SHP77 treated with DMSO at 0.1 percent for 48 hours (cell line): Measurements from ENCODE around the gene ANKRD11.
"Not testable (repeated sequence)": the region's sequence is repeated elsewhere in the genome, so short reads cannot be mapped to it uniquely, and the experiment has no call there.

ENCODE experiments used
- DNase-seq: peaks from one replicate; lab custom pipeline; 2025; lab: John Stamatoyannopoulos, UW

Gene ANKRD11

DNA sequence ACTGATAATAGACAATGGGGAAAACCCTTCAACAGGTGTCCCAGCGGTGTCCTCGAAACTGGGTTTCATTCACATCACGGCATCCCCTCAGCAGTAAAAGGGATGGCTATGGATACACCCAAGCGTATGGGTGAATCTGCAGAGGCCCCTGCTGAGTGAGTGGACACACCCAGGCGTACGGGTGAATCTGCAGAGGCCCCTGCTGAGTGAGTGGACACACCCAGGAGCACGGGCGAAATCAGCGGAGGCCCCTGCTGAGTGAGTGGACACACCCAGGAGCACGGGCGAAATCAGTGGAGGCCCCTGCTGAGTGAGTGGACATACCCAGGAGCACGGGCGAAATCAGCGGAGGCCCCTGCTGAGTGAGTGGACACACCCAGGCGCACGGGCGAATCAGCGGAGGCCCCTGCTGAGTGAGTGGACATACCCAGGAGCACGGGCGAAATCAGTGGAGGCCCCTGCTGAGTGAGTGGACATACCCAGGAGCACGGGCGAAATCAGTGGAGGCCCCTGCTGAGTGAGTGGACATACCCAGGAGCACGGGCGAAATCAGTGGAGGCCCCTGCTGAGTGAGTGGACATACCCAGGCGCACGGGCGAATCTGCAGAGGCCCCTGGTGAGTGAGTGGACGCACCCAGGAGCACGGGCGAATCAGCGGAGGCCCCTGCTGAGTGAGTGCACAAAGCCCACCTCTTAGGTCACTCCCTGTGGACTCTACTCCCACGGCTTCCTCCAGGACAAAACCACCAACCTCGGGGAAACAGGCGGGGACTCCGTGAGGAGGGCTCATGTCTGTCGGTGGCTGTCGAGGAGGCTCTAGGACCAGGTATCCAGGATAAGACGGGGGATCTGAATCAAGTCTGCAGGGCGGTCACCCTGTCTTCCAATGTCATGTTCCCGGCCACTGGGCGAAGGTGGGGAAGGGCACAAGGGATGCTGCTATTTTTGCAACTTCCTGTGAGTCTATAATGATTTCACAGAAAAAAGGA is 161.7 kb downstream of the ANKRD11 start:
- DNase-seq, result not testable (repeated sequence)

GRCh38 chr16:89326721-89327120 is 163.6 kb downstream of the ANKRD11 start:
- DNase-seq, result no peak

DNA sequence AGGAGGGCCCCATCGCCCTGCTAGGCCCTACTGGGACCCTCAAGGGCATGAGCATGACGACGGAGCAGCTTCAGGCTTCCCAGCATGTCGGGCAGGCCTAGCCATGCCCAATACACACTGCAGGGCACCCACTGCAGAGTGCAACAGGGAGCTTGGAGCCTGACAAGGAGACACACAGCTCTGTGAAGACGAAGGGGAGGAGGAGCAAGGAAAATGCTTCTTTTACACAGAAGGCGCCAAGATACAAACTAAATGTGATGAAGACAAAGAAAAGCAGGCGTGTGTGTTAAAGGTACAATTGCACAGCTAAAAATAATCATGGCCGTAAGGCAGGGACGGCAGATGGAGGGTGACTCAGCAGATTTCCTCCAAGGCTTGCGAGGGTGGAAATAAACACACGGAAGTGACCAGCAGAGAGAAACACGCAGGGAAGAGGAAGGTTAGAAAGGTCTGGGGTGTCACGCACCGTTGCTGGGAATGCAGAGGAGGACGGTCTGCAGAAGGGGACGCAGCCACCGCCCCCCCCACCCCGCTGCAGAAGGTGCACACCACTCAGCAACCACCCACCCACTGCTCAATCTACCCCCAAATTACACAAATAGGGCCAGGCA is 164.4 kb downstream of the ANKRD11 start:
- peak; percentile 53 for DNase-seq

- no peak for DNase-seq
Measured at GRCh38 chr16:89324056-89325010, 166.0 kb downstream of the ANKRD11 start.

DNA sequence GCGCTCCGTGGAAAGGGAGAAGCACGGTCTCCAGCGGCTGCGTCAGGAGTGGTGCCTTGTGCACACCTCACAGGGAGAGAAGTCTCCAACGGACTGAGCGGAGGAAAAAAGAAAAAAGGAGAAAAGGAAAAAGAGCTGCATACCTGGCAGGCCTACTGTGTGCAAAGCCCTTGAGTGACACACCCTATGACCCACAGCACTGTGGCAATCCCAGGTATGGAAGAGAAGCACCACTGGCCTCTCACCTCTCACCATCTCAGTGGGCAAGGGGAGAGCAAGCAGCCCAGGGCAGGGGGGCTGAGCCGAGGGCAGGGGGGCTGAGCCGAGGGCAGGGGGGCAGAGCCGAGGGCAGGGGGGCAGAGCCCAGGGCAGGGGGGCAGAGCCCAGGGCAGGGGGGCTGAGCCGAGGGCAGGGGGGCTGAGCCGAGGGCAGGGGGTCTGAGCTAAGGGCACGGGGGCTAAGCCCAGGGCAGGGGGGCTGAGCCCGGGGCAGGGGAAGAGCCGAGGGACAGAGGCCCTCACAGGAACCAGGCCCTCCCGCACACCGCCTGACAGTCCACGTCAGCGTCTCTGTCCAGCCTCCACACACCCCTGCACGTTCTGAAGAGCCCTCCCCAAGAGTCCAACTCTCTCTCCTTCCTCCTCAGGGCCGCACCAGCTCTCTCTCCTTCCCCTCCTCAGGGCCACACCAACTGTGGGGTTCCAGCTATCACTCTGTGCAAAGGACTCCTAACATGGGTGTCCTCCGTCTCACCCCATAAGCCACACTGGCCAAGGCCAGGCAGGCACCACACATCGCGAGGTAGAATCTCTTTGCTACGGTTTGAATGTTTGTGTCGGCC is 167.0 kb downstream of the ANKRD11 start:
- DNase-seq, result no peak

DNA sequence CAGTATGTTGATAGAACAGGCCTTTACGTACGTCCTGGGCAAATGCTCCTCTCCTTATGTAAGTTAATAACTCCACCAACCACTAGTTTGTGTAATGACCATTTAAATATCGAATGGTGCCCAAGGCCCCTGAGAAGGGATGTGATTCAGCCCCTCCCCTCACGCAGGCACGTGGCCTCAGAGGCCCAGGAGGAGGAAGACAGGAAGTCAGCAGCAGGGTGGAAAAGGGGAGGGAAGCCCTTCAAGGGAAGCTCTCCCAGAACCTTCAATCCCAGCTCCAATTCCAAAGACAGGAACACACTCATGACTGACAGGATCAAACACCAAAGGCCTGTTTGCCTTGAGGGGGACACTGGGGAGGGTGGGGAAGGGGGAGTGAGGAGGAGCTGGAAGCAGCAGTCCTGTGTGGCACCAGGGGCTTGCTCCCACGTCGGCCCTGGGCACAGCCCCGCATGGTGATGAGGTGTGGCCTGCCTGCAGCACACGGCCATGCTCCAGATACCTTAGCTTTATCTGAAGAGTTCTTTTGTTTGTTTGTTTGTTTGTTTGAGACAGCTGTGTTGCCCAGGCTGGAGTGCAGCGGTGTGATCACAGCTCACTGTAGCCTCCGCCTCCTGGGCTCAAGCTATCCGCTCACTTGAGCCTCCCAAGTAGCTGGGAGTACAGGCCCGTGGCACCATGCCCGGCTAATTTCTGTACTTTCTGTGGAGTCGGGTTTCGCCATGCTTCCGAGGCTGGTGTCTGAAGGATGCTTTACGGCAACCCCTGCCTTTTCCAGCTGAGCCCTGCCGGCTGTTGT is 167.8 kb downstream of the ANKRD11 start:
- DNase-seq, result peak; percentile 67

DNA sequence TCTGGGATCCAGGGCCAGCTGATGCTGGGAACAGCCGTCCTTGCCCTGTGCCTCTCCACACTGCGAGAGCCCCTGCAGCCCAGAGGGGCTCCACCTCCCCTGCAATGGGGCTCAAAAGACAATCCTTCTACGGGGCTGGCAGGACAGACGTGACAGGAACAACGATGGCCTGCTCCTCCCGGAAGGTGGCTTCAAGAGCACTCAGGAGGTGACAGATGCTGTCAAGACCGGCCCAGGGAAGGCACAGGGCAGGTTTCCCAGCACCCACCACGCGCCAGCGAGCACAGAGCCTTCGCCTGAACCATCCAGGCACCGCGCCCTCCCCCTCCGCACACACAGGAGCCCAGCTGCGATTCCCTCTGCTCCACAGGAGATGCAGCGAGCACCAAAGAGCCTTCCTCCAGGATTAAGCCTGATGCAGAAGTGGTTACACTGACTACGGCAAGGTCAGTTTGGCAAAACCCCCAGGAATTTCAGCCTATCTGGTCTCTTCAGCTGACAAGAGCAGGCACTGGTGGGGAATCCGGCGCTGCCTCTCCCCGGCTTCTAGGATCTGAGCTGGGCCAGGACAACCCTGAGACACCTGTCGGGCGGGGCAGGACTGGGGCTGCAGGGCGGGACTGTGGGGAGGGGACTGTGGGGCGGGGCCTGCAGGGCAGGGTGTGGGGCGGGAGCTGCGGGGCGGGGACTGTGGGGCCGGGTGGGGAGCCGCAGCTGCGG is 169.4 kb downstream of the ANKRD11 start:
- DNase-seq, result peak; percentile 73

DNA sequence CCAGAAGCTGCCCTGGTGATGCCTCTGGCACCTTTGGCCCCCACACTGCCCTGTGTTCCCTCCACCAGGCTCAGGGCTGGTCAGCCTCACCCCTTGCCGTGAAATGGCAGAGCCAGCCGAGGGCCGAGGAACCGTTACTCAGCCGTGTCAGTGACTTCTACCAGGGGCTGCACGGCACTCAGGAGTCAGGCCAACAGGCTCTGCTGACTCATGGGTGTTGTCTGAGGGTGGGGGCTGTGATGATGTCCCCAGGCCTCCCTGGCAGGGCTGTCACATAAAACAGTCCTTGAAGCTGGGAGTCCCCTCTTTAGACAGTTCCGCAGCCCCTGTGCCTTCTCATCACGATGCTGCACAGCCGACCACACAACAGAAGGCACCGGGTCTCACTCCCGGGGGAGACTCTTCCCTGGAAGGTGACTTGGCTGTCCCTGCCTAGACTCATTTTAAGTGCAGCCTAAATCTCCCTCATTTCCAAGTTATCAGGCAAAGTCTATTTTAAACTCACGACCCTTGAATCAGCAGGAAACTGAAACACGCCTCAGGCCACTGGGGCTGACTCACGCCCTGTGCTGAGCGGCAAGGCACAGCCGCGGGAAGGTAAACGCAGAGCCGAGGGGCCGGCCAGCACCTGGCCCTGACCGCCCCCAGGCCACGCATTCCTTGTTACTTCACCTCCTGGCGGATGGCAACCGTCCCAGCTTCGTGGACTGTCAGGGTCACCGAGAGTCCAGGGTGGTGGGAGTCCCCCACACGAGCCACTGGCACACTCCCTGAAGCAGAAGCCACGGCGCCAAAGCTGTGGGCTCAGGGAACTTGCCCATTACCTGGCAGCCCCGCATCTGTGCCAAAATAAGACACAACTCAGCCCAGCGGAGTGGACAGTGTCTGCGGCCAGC is 170.2 kb downstream of the ANKRD11 start:
- no peak for DNase-seq

- DNase-seq, result no peak
Measured at GRCh38 chr16:89319631-89319885, 170.8 kb downstream of the ANKRD11 start.

GRCh38 chr16:89318871-89319630 is 171.3 kb downstream of the ANKRD11 start:
- no peak for DNase-seq

DNA sequence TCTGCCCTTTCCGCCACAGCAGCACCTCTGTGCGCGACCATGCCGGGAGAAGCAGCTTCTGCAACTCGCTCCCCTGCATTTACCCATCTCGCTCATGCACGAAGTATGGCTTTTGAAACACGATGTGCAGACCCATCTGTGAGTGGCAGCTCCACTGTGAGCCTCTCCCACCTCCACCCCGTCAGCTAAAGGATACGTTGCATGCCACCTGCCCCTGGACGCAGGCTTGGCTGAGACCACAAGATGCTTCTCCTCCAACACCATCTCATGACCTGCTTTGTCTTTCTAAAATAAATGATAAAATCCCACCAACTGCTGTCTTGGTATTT is 172.0 kb downstream of the ANKRD11 start:
- DNase-seq, result no peak

GRCh38 chr16:89317729-89318429 is 172.5 kb downstream of the ANKRD11 start:
- DNase-seq, result no peak

DNA sequence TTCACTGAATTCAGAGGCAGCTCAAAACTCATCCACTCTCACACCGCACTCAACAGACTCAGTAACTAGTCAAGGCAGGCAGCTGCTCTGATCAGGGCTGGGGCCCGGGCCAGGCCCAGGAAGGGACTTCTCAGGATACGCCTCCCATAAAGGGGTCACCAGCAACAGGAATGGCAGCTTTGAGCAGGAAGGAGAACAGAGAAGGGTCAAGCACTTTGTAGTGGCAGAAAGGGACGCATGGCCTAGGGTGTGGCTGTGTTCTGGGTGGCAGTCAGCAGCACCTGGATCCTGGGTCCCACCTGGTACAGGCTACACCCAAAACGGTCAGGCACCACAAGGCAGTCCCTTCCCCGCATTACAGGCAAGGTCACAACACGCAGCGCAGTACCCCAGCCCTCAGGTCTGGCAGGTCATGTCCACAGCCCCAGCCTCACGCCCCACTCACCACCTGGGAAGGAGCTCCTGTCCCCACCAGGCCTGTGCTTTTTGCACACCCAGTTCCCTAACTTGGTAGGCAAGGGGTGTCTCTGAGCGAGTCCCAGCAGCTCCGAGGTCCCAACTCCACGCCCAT is 173.2 kb downstream of the ANKRD11 start:
- no peak for DNase-seq

- no peak for DNase-seq
Measured at GRCh38 chr16:89316701-89317100, 173.7 kb downstream of the ANKRD11 start.

DNA sequence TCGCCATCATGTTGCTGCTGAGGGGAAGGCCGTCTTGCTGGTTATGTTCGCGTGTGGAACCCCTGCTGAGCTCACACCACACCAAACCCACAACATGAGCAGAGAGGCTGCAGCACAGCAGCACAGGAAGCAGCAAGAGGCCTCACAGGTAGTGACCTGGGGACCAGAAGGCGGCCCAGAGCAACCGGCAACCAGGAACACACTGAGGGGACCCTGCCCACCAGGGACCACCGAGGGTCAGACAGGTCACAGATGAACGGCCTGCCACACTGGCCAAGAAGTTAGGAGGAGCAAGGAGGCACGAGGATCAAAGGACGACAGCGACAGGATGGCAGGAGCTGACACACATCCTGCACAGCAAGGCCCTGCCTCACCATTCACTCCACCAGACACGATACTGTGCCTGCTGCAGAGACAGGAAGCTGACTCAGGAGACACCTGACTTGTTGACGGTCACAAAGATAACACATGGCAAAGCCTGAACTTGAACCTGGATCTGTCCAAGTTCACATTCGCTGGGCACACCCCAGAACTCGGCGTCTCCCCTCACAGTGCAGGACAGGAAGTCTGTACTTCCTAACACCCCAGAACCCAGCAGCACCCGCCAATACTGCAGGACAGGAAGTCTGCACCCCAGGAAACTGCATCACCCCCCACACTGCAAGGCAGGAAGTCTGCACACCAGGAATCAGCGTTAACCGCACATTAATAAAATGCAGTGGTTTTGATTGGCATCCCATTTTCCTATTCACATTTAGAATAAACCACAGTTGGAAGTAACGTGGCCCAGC is 174.4 kb downstream of the ANKRD11 start:
- DNase-seq, result no peak

DNA sequence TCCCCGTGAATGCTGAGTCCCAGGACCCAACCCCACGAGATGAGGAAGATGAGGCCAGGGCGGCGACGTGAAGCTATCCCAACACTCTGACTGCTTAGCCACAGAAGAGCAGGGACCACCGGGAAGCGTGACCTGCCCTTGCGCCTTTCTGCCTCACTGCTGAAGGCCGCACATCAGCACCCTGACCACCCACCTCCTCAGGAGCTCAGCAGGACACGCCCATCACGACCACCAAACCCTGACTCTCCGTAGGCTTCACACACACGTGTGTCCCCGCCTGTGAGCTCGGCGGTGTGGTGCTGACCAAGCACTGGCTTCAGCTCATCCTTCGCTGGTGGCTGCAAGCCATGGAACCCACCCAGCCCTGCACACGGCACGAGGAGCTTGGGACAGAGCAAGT is 175.1 kb downstream of the ANKRD11 start:
- no peak for DNase-seq

DNA sequence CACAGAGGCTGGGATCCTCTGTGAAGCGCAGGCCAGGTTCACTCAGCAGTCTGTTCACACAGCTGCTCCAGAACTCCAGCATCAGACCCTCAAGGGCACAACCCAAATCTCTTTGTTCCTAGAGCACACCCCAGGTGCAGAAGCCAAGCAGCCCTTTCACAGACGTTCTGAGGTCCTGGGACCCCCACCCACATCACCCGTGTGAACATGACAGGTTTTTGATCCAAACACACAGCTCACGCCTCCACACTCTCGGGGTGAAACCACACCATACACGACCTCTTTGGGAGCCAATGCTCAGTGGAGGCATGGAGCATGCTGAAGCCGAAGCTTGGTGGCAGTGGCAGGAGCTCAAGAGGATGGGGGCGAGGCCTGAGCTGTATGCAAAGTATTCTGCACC is 175.5 kb downstream of the ANKRD11 start:
- no peak for DNase-seq
